ENCODE data around the gene PLXNA4. TPM values are rescaled to one million over a fixed set of nuclear protein-coding genes. Genes with fewer than 3 reads are reported as not detected.

The PLXNA4 gene
- total and polyA plus RNA-seq, 2 donors (not counting 1 experiment from before 2014, with no cell fraction given), result not detected

- Mint-ChIP-seq H3K4me1 (no peaks in the 10 kb centered on the region), H3K9me3 (ENCODE audit: insufficient read depth) (no peaks in the 10 kb centered on the region), H3K27me3 (no peaks in the 10 kb centered on the region), H3K4me3 (no peak overlapping the region), H3K27ac (no peak overlapping the region)
- TF ChIP-seq EZH2 (IDR thresholded peaks at IDR 0.05; ENCODE audit: borderline replicate concordance, insufficient read depth, low read depth, low read length, poor library complexity, severe bottlenecking), result no peak
- no peak for TF ChIP-seq CTCF (IDR thresholded peaks at IDR 0.05)
- Histone ChIP-seq H3K27me3 (replicated peaks in 1 of 4; ENCODE audit: control extremely low read depth in 1 of 4, control insufficient read depth in 3 of 4, insufficient read depth in 4 of 4, low read length in 3 of 4) (no peaks in the 10 kb centered on the region), H3K4me1 (ENCODE audit: control insufficient read depth in 2 of 2, insufficient read depth in 2 of 2, low read length in 2 of 2) (no peaks in the 10 kb centered on the region), H4K20me1 (ENCODE audit: control insufficient read depth, insufficient read depth, low read length, poor library complexity, severe bottlenecking) (no peaks in the 10 kb centered on the region), H3K79me2 (ENCODE audit: control insufficient read depth, insufficient read depth, low read length) (no peaks in the 10 kb centered on the region), H3K4me3 (ENCODE audit: control extremely low read depth in 1 of 5, extremely low read depth in 1 of 5, insufficient read depth in 1 of 5, low read depth in 2 of 5, low read length in 4 of 5) (no peak overlapping the region), H3K9me3 (ENCODE audit: control extremely low read depth in 1 of 3, control insufficient read depth in 2 of 3, insufficient read depth in 1 of 3, low read length in 2 of 3) (peaks cover 0 to 3% (median 0%) of the 10 kb centered on the region in 3 donors), H3K4me2 (replicated peaks; ENCODE audit: low read depth, low read length, poor library complexity, severe bottlenecking) (no peak overlapping the region), H2AFZ (ENCODE audit: insufficient read depth, low read depth, low read length, poor library complexity, severe bottlenecking) (no peak overlapping the region), H3K27ac (ENCODE audit: low read length in 2 of 2) (no peak overlapping the region), H3K9ac (ENCODE audit: low read length) (no peak overlapping the region), H3K36me3 (replicated peaks in 1 of 2; ENCODE audit: control extremely low read depth in 1 of 2, control insufficient read depth in 1 of 2, extremely low read depth in 1 of 2, insufficient read depth in 2 of 2, low read length in 1 of 2) (no peaks in the 10 kb centered on the region)
- no peak for DNase-seq
- CTCF ChIA-PET, result no interaction called here
- intact Hi-C loops (cut with micrococcal nuclease), result no loop called here
- POLR2A ChIA-PET, result no interaction called here
- 77% methylated on average over 6 of the region's 8 CpGs for WGBS (ENCODE audit: insufficient coverage)
- ATAC-seq (ENCODE audit: low read depth), result no peak
Observed at GRCh38 chr7:132225216-132226030, 350.8 kb downstream of the PLXNA4 start.

- Histone ChIP-seq H3K27ac (ENCODE audit: low read length in 2 of 2) (no peak overlapping the region), H4K20me1 (ENCODE audit: control insufficient read depth, insufficient read depth, low read length, poor library complexity, severe bottlenecking) (no peaks in the 10 kb centered on the region), H3K79me2 (ENCODE audit: control insufficient read depth, insufficient read depth, low read length) (no peaks in the 10 kb centered on the region), H3K27me3 (replicated peaks in 1 of 4; ENCODE audit: control extremely low read depth in 1 of 4, control insufficient read depth in 3 of 4, insufficient read depth in 4 of 4, low read length in 3 of 4) (no peaks in the 10 kb centered on the region), H3K36me3 (replicated peaks in 1 of 2; ENCODE audit: control extremely low read depth in 1 of 2, control insufficient read depth in 1 of 2, extremely low read depth in 1 of 2, insufficient read depth in 2 of 2, low read length in 1 of 2) (no peaks in the 10 kb centered on the region), H3K4me2 (replicated peaks; ENCODE audit: low read depth, low read length, poor library complexity, severe bottlenecking) (no peak overlapping the region), H3K4me1 (ENCODE audit: control insufficient read depth in 2 of 2, insufficient read depth in 2 of 2, low read length in 2 of 2) (no peaks in the 10 kb centered on the region), H3K9ac (ENCODE audit: low read length) (no peak overlapping the region), H2AFZ (ENCODE audit: insufficient read depth, low read depth, low read length, poor library complexity, severe bottlenecking) (no peak overlapping the region), H3K4me3 (ENCODE audit: control extremely low read depth in 1 of 5, extremely low read depth in 1 of 5, insufficient read depth in 1 of 5, low read depth in 2 of 5, low read length in 4 of 5) (no peak overlapping the region), H3K9me3 (ENCODE audit: control extremely low read depth in 1 of 3, control insufficient read depth in 2 of 3, insufficient read depth in 1 of 3, low read length in 2 of 3) (peaks cover 0 to 4% (median 0%) of the 10 kb centered on the region in 3 donors)
- ATAC-seq (ENCODE audit: low read depth), result no peak
- intact Hi-C loops (cut with micrococcal nuclease), result no loop called here
- no peak for DNase-seq
- Mint-ChIP-seq H3K4me1 (no peaks in the 10 kb centered on the region), H3K27ac (no peak overlapping the region), H3K9me3 (ENCODE audit: insufficient read depth) (no peaks in the 10 kb centered on the region), H3K27me3 (peaks cover 5% of the 10 kb centered on the region), H3K4me3 (no peak overlapping the region)
- ChIA-PET CTCF (no interaction called here), POLR2A (no interaction called here)
- TF ChIP-seq CTCF (IDR thresholded peaks at IDR 0.05) (no peak), EZH2 (IDR thresholded peaks at IDR 0.05; ENCODE audit: borderline replicate concordance, insufficient read depth, low read depth, low read length, poor library complexity, severe bottlenecking) (no peak)
Observed at GRCh38 chr7:132221356-132221755, 354.9 kb downstream of the PLXNA4 start.

All from B cell (primary cell).